WTC11 (cell line): ENCODE measurements around the gene ASTN2. TPM values are rescaled to one million over a fixed set of nuclear protein-coding genes. Genes with fewer than 3 reads are reported as not detected.
"Not testable (repeated sequence)": the region's sequence is repeated elsewhere in the genome, so short reads cannot be mapped to it uniquely, and the experiment has no call there.

Experiments
- ATAC-seq: fragments of 200-7000 bp; cut with Tn5 transposase; 2 replicates; pipeline ENCODE4 v1.10.0; 2021; ENCODE audit warnings: mild to moderate bottlenecking, moderate library complexity
- CTCF ChIA-PET: fragments of 300-600 bp; sonication (Branson Sonifier 250); formaldehyde crosslinking; loops from one replicate; lab custom pipeline; 2021; ENCODE audit warnings: antibody characterized with exemption; lab: Charles Lee
- POLR2A ChIA-PET: fragments of 350-600 bp; sonication (Branson Sonifier 250); formaldehyde crosslinking; loops from one replicate; lab custom pipeline; 2021; ENCODE audit warnings: antibody characterized with exemption; lab: Charles Lee
- DNase-seq: peaks from one replicate; pipeline ENCODE4 v3.0.0; 2021; ENCODE audit warnings: low spot score
- H3K27ac Mint-ChIP-seq: 2 replicates; pipeline ENCODE4 v1.8.0; 2021; ENCODE audit warnings: mixed read lengths
- H3K27me3 Mint-ChIP-seq: 2 replicates; pipeline ENCODE4 v1.8.0; 2021; ENCODE audit warnings: low read depth, mild to moderate bottlenecking, moderate library complexity, mixed read lengths
- H3K36me3 Mint-ChIP-seq: 2 replicates; pipeline ENCODE4 v1.8.0; 2021; ENCODE audit warnings: mixed read lengths
- H3K4me1 Mint-ChIP-seq: 2 replicates; pipeline ENCODE4 v1.8.0; 2022; ENCODE audit warnings: mixed read lengths
- H3K4me3 Mint-ChIP-seq: 2 replicates; pipeline ENCODE4 v1.8.0; 2021; ENCODE audit warnings: mild to moderate bottlenecking, moderate library complexity, mixed read lengths
- H3K9me3 Mint-ChIP-seq: 2 replicates; pipeline ENCODE4 v1.8.0; 2021; ENCODE audit warnings: mixed read lengths
- ARID4B ChIP-seq: sonication (generic); formaldehyde crosslinking; IDR thresholded peaks from 2 replicates; pipeline ENCODE4 v1.8.0; 2023; ENCODE audit warnings: missing genetic modification reagents, mild to moderate bottlenecking, borderline replicate concordance
- CBFB ChIP-seq: sonication (generic); formaldehyde crosslinking; IDR thresholded peaks from 2 replicates; pipeline ENCODE4 v1.8.1; 2022; ENCODE audit warnings: mild to moderate bottlenecking, low read depth, missing genetic modification reagents
- CDX4 ChIP-seq: fragments of 250-450 bp; sonication (Bioruptor Pico); IDR thresholded peaks from 2 replicates; pipeline ENCODE4 v1.9.0; 2021; ENCODE audit warnings: moderate library complexity, mild to moderate bottlenecking, inconsistent platforms, borderline replicate concordance
- E2F1 ChIP-seq: sonication (generic); formaldehyde crosslinking; IDR thresholded peaks from 2 replicates; pipeline ENCODE4 v1.8.0; 2022; ENCODE audit warnings: mild to moderate bottlenecking, missing genetic modification reagents
- E2F5 ChIP-seq: sonication (generic); formaldehyde crosslinking; IDR thresholded peaks from 2 replicates; pipeline ENCODE4 v1.8.1; 2022; ENCODE audit warnings: mild to moderate bottlenecking, moderate library complexity, missing genetic modification reagents
- EMX1 ChIP-seq: fragments of 250-450 bp; sonication (Bioruptor Pico); IDR thresholded peaks from 2 replicates; pipeline ENCODE4 v1.8.0; 2021; ENCODE audit warnings: mild to moderate bottlenecking
- GABPB1 ChIP-seq: sonication (generic); formaldehyde crosslinking; IDR thresholded peaks from 2 replicates; pipeline ENCODE4 v1.8.1; 2023; ENCODE audit warnings: mild to moderate bottlenecking, missing genetic modification reagents
- GRHL2 ChIP-seq: fragments of 250-450 bp; sonication (Bioruptor Pico); IDR thresholded peaks from 2 replicates; pipeline ENCODE4 v1.8.0; 2022; ENCODE audit warnings: mild to moderate bottlenecking, moderate library complexity; ENCODE audit not compliant: insufficient replicate concordance, severe bottlenecking
- GTF2I ChIP-seq: fragments of 250-450 bp; sonication (Bioruptor Pico); conservative IDR thresholded peaks from 2 replicates; pipeline ENCODE4 v1.4.0; 2021; ENCODE audit warnings: mild to moderate bottlenecking
- HMGXB4 ChIP-seq: sonication (generic); formaldehyde crosslinking; IDR thresholded peaks from 2 replicates; pipeline ENCODE4 v1.8.1; 2023; ENCODE audit warnings: mild to moderate bottlenecking, moderate library complexity, missing genetic modification reagents
- SMAD4 ChIP-seq: sonication (generic); formaldehyde crosslinking; IDR thresholded peaks from 2 replicates; pipeline ENCODE4 v1.8.0; 2022; ENCODE audit warnings: mild to moderate bottlenecking, missing genetic modification reagents
- TEAD4 ChIP-seq: sonication (generic); formaldehyde crosslinking; IDR thresholded peaks from 2 replicates; pipeline ENCODE4 v1.8.0; 2022; ENCODE audit warnings: mild to moderate bottlenecking, missing genetic modification reagents
- TP53 ChIP-seq: sonication (generic); formaldehyde crosslinking; IDR thresholded peaks from 2 replicates; pipeline ENCODE4 v1.8.1; 2023; ENCODE audit warnings: mild to moderate bottlenecking, missing genetic modification reagents
- USF2 ChIP-seq: sonication (generic); formaldehyde crosslinking; IDR thresholded peaks from 2 replicates; pipeline ENCODE4 v1.8.1; 2023; ENCODE audit warnings: mild to moderate bottlenecking, missing genetic modification reagents, moderate library complexity
- ZNF121 ChIP-seq: sonication (generic); formaldehyde crosslinking; IDR thresholded peaks from 2 replicates; pipeline ENCODE4 v1.8.0; 2023; ENCODE audit warnings: missing genetic modification reagents
- total RNA-seq: library from RNA; stranded (reverse); gene quantifications from 3 replicates; pipeline ENCODE4 v1.2.3, GENCODE V29; 2021
- TF ChIP-seq, protein P1 (sequence below): sonication (generic); formaldehyde crosslinking; IDR thresholded peaks from 2 replicates; pipeline ENCODE4 v1.8.1; 2022; ENCODE audit warnings: missing genetic modification reagents, borderline replicate concordance
- TF ChIP-seq, protein P2 (sequence below): fragments of 250-450 bp; sonication (Bioruptor Pico); IDR thresholded peaks from 2 replicates; pipeline ENCODE4 v1.8.0; 2021; ENCODE audit warnings: mild to moderate bottlenecking

The ASTN2 gene
- total RNA-seq, 1 experiment from 2014 or later: 16.2 TPM

GRCh38 chr9:116456490-116457088, 958.3 kb downstream of the ASTN2 start (continued):
- no peak for TF ChIP-seq GRHL2 (CRISPR knock-in tag)
- TF ChIP-seq, protein P1, sequence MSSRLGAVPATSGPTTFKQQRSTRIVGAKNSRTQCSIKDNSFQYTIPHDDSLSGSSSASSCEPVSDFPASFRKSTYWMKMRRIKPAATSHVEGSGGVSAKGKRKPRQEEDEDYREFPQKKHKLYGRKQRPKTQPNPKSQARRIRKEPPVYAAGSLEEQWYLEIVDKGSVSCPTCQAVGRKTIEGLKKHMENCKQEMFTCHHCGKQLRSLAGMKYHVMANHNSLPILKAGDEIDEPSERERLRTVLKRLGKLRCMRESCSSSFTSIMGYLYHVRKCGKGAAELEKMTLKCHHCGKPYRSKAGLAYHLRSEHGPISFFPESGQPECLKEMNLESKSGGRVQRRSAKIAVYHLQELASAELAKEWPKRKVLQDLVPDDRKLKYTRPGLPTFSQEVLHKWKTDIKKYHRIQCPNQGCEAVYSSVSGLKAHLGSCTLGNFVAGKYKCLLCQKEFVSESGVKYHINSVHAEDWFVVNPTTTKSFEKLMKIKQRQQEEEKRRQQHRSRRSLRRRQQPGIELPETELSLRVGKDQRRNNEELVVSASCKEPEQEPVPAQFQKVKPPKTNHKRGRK (CRISPR knock-in tag): no peak
- no peak for TF ChIP-seq HMGXB4
- no peak for TF ChIP-seq CDX4
- no peak for TF ChIP-seq SMAD4 (CRISPR knock-in tag)
- no peak for TF ChIP-seq USF2

DNA sequence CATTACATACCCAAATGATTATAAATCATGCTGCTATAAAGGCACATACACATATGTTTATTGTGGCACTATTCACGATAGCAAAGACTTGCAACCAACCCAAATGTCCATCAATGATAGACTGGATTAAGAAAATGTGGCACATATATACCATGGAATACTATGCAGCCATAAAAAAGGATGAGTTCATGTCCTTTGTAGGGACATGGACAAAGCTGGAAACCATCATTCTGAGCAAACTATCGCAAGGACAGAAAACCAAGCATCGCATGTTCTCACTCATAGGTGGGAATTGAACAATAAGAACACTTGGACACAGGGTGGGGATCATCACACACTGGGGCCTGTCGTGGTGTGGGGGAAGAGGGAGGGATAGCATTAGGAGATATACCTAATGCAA, 960.3 kb downstream of the ASTN2 start:
- H3K4me3 Mint-ChIP-seq, ATAC-seq, H3K27me3 Mint-ChIP-seq, POLR2A ChIA-PET, H3K27ac Mint-ChIP-seq, CTCF ChIA-PET, DNase-seq, H3K4me1 Mint-ChIP-seq: not testable (repeated sequence)
- Mint-ChIP-seq H3K9me3 (peaks cover 33% of the 10 kb centered on the region), H3K36me3 (peaks cover 19% of the 10 kb centered on the region)

DNA sequence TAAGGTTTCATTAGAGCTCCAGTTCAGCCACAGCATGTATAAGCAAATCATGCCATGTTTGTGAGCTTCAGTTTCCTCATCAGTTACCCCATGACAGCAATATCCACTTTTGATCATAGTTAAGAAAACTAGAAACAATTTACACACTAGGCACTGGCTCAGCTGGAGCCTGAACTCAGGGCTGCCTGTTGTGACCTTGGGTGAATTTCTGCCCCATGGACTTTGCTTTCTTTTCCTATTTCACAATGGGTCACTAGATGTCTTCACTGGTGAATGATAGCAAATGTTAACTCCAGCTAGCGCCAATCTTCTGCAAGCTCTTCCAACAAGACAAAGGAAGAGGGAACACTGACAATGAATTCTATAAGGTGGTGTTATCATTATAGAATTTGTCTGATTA, 961.1 kb downstream of the ASTN2 start:
- ChIA-PET POLR2A (no interaction called here), CTCF (no interaction called here)
- TF ChIP-seq ARID4B (no peak), GABPB1 (CRISPR knock-in tag) (0 out of 2 replicates have a peak, but pooled peaks have one; percentile 22)
- ATAC-seq (no peak), DNase-seq (no peak)
- Mint-ChIP-seq H3K27ac (no peak overlapping the region), H3K4me3 (no peak overlapping the region), H3K9me3 (peaks cover 33% of the 10 kb centered on the region), H3K4me1 (peaks cover 10% of the 10 kb centered on the region), H3K36me3 (peaks cover 19% of the 10 kb centered on the region), H3K27me3 (no peaks in the 10 kb centered on the region; the same call in 1 of the 2 replicates)

- ATAC-seq (no peak), DNase-seq (no peak)
- H3K27ac Mint-ChIP-seq: no peak overlapping the region
- no peaks in the 10 kb centered on the region; the same call in 1 of the 2 replicates for H3K27me3 Mint-ChIP-seq
- ChIA-PET CTCF (no interaction called here), POLR2A (no interaction called here)
- H3K36me3 Mint-ChIP-seq: peaks cover 19% of the 10 kb centered on the region
- H3K9me3 Mint-ChIP-seq: peaks cover 29% of the 10 kb centered on the region
- no peak overlapping the region for H3K4me3 Mint-ChIP-seq
- H3K4me1 Mint-ChIP-seq: peaks cover 10% of the 10 kb centered on the region
- TF ChIP-seq TP53 (CRISPR knock-in tag) (no peak), CBFB (no peak), E2F1 (CRISPR knock-in tag) (no peak), GABPB1 (CRISPR knock-in tag) (no peak), TEAD4 (CRISPR knock-in tag) (no peak), E2F5 (CRISPR knock-in tag) (no peak), EMX1 (CRISPR knock-in tag) (no peak), GTF2I (CRISPR knock-in tag) (no peak), ZNF121 (no peak)
- TF ChIP-seq, protein P2, sequence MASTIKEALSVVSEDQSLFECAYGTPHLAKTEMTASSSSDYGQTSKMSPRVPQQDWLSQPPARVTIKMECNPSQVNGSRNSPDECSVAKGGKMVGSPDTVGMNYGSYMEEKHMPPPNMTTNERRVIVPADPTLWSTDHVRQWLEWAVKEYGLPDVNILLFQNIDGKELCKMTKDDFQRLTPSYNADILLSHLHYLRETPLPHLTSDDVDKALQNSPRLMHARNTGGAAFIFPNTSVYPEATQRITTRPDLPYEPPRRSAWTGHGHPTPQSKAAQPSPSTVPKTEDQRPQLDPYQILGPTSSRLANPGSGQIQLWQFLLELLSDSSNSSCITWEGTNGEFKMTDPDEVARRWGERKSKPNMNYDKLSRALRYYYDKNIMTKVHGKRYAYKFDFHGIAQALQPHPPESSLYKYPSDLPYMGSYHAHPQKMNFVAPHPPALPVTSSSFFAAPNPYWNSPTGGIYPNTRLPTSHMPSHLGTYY (CRISPR knock-in tag): no peak
Observed at GRCh38 chr9:116452634-116453033, 962.2 kb downstream of the ASTN2 start.
